GM12878 (cell line): ENCODE results near the gene IL17RC.

ENCODE experiments used
- CHD4 ChIP-seq: fragments of 200-600 bp; sonication (generic); IDR thresholded peaks from 2 replicates; pipeline ENCODE4 v1.6.1; 2016; ENCODE audit warnings: mild to moderate bottlenecking
- EGR1 ChIP-seq, 2 experiments: IDR thresholded peaks; 1 replicate in 1 of 2; 2 replicates in 1 of 2; pipeline ENCODE4 v1.6.1; 2011 to 2012; ENCODE audit warnings: low read depth in 2 of 2, low read length in 2 of 2, borderline replicate concordance in 1 of 2, mild to moderate bottlenecking in 1 of 2, moderate library complexity in 1 of 2
- EZH2 ChIP-seq: IDR thresholded peaks from 2 replicates; pipeline ENCODE4 v1.6.1; 2012; ENCODE audit warnings: low read depth, mild to moderate bottlenecking, control low read depth, inconsistent platforms, low read length, borderline replicate concordance; ENCODE audit not compliant: control insufficient read depth
- FOXK2 ChIP-seq: fragments of 450-650 bp; IDR thresholded peaks from 2 replicates; pipeline ENCODE4 v1.6.1; 2017; ENCODE audit warnings: mild to moderate bottlenecking, moderate library complexity
- HDAC6 ChIP-seq: fragments of 200-600 bp; sonication (generic); IDR thresholded peaks from one replicate; pipeline ENCODE4 v1.8.0; 2017; ENCODE audit warnings: antibody characterized with exemption; ENCODE audit not compliant: unreplicated experiment
- PAX5 ChIP-seq: IDR thresholded peaks from 2 replicates; pipeline ENCODE4 v1.6.1; 2011; ENCODE audit warnings: low read depth, low read length, borderline replicate concordance
- SP1 ChIP-seq: IDR thresholded peaks from one replicate; pipeline ENCODE4 v1.6.1; 2011; ENCODE audit warnings: low read depth, low read length
- TF ChIP-seq, protein P1 (sequence below), 3 experiments: IDR thresholded peaks in 2 of 3; conservative IDR thresholded peaks in 1 of 3; 2 replicates each; pipeline ENCODE4 v1.5.1; 2011; ENCODE audit warnings: low read depth in 3 of 3, low read length in 3 of 3, mild to moderate bottlenecking in 3 of 3, control low read depth in 2 of 3, moderate library complexity in 2 of 3, inconsistent platforms in 1 of 3, mixed read lengths in 1 of 3; ENCODE audit not compliant: control insufficient read depth in 2 of 3, insufficient read depth in 1 of 3; ENCODE audit errors: extremely low read depth in 1 of 3
- TF ChIP-seq, protein P2 (sequence below): fragments of 450-650 bp; IDR thresholded peaks from 2 replicates; pipeline ENCODE4 v1.6.1; 2017; ENCODE audit warnings: mild to moderate bottlenecking
- TF ChIP-seq, protein P3 (sequence below): fragments of 150-350 bp; IDR thresholded peaks from 2 replicates; pipeline ENCODE4 v1.6.1; 2014; ENCODE audit warnings: mild to moderate bottlenecking, low read depth, low read length
- TF ChIP-seq, protein P4 (sequence below): fragments of 450-650 bp; IDR thresholded peaks from 2 replicates; pipeline ENCODE4 v1.6.1; 2017; ENCODE audit warnings: mild to moderate bottlenecking, moderate library complexity
- TF ChIP-seq, protein P5 (sequence below): IDR thresholded peaks from 2 replicates; pipeline ENCODE4 v1.6.1; 2012; ENCODE audit warnings: mild to moderate bottlenecking, low read depth, low read length

DNA sequence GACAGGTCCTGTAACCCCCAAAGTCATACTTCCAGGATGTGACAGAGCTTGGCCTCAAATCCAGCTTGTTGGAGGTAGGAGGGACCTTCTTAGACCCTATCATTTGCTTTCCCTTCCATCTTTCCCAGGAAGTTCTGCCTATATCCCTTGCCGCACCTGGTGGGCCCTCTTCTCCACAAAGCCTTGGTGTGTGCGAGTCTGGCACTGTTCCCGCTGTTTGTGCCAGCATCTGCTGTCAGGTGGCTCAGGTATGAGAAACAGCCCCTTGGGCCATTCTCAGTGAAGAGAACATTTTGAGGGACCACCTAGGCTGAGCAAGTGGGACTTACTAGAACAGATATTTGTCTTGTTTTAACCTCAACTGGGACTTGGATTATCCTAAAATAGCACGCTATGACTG, 13.0 kb upstream of the IL17RC start:
- TF ChIP-seq, protein P1, sequence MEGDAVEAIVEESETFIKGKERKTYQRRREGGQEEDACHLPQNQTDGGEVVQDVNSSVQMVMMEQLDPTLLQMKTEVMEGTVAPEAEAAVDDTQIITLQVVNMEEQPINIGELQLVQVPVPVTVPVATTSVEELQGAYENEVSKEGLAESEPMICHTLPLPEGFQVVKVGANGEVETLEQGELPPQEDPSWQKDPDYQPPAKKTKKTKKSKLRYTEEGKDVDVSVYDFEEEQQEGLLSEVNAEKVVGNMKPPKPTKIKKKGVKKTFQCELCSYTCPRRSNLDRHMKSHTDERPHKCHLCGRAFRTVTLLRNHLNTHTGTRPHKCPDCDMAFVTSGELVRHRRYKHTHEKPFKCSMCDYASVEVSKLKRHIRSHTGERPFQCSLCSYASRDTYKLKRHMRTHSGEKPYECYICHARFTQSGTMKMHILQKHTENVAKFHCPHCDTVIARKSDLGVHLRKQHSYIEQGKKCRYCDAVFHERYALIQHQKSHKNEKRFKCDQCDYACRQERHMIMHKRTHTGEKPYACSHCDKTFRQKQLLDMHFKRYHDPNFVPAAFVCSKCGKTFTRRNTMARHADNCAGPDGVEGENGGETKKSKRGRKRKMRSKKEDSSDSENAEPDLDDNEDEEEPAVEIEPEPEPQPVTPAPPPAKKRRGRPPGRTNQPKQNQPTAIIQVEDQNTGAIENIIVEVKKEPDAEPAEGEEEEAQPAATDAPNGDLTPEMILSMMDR (IDR thresholded peaks at IDR 0.05 in 2 of 3, conservative IDR thresholded peaks at IDR 0.05 in 1 of 3; ENCODE audit: control insufficient read depth in 2 of 3, extremely low read depth in 1 of 3, insufficient read depth in 1 of 3, low read depth in 3 of 3, low read length in 3 of 3), result no peak
- TF ChIP-seq, protein P2, sequence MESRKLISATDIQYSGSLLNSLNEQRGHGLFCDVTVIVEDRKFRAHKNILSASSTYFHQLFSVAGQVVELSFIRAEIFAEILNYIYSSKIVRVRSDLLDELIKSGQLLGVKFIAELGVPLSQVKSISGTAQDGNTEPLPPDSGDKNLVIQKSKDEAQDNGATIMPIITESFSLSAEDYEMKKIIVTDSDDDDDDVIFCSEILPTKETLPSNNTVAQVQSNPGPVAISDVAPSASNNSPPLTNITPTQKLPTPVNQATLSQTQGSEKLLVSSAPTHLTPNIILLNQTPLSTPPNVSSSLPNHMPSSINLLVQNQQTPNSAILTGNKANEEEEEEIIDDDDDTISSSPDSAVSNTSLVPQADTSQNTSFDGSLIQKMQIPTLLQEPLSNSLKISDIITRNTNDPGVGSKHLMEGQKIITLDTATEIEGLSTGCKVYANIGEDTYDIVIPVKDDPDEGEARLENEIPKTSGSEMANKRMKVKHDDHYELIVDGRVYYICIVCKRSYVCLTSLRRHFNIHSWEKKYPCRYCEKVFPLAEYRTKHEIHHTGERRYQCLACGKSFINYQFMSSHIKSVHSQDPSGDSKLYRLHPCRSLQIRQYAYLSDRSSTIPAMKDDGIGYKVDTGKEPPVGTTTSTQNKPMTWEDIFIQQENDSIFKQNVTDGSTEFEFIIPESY, result no peak
- TF ChIP-seq, protein P3, sequence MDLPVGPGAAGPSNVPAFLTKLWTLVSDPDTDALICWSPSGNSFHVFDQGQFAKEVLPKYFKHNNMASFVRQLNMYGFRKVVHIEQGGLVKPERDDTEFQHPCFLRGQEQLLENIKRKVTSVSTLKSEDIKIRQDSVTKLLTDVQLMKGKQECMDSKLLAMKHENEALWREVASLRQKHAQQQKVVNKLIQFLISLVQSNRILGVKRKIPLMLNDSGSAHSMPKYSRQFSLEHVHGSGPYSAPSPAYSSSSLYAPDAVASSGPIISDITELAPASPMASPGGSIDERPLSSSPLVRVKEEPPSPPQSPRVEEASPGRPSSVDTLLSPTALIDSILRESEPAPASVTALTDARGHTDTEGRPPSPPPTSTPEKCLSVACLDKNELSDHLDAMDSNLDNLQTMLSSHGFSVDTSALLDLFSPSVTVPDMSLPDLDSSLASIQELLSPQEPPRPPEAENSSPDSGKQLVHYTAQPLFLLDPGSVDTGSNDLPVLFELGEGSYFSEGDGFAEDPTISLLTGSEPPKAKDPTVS, result no peak
- no peak for TF ChIP-seq SP1
- TF ChIP-seq, protein P4, sequence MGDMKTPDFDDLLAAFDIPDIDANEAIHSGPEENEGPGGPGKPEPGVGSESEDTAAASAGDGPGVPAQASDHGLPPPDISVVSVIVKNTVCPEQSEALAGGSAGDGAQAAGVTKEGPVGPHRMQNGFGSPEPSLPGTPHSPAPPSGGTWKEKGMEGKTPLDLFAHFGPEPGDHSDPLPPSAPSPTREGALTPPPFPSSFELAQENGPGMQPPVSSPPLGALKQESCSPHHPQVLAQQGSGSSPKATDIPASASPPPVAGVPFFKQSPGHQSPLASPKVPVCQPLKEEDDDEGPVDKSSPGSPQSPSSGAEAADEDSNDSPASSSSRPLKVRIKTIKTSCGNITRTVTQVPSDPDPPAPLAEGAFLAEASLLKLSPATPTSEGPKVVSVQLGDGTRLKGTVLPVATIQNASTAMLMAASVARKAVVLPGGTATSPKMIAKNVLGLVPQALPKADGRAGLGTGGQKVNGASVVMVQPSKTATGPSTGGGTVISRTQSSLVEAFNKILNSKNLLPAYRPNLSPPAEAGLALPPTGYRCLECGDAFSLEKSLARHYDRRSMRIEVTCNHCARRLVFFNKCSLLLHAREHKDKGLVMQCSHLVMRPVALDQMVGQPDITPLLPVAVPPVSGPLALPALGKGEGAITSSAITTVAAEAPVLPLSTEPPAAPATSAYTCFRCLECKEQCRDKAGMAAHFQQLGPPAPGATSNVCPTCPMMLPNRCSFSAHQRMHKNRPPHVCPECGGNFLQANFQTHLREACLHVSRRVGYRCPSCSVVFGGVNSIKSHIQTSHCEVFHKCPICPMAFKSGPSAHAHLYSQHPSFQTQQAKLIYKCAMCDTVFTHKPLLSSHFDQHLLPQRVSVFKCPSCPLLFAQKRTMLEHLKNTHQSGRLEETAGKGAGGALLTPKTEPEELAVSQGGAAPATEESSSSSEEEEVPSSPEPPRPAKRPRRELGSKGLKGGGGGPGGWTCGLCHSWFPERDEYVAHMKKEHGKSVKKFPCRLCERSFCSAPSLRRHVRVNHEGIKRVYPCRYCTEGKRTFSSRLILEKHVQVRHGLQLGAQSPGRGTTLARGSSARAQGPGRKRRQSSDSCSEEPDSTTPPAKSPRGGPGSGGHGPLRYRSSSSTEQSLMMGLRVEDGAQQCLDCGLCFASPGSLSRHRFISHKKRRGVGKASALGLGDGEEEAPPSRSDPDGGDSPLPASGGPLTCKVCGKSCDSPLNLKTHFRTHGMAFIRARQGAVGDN, result no peak
- TF ChIP-seq CHD4, result no peak
- TF ChIP-seq HDAC6, result no peak
- TF ChIP-seq FOXK2, result no peak
- TF ChIP-seq EGR1 (IDR thresholded peaks at IDR 0.05; ENCODE audit: borderline replicate concordance in 1 of 2, low read depth in 2 of 2, low read length in 2 of 2), result no peak
- TF ChIP-seq EZH2, result no peak
- TF ChIP-seq PAX5, result no peak
- TF ChIP-seq, protein P5, sequence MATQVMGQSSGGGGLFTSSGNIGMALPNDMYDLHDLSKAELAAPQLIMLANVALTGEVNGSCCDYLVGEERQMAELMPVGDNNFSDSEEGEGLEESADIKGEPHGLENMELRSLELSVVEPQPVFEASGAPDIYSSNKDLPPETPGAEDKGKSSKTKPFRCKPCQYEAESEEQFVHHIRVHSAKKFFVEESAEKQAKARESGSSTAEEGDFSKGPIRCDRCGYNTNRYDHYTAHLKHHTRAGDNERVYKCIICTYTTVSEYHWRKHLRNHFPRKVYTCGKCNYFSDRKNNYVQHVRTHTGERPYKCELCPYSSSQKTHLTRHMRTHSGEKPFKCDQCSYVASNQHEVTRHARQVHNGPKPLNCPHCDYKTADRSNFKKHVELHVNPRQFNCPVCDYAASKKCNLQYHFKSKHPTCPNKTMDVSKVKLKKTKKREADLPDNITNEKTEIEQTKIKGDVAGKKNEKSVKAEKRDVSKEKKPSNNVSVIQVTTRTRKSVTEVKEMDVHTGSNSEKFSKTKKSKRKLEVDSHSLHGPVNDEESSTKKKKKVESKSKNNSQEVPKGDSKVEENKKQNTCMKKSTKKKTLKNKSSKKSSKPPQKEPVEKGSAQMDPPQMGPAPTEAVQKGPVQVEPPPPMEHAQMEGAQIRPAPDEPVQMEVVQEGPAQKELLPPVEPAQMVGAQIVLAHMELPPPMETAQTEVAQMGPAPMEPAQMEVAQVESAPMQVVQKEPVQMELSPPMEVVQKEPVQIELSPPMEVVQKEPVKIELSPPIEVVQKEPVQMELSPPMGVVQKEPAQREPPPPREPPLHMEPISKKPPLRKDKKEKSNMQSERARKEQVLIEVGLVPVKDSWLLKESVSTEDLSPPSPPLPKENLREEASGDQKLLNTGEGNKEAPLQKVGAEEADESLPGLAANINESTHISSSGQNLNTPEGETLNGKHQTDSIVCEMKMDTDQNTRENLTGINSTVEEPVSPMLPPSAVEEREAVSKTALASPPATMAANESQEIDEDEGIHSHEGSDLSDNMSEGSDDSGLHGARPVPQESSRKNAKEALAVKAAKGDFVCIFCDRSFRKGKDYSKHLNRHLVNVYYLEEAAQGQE, result no peak
